HuH-7 (cell line): Measurements from ENCODE around the gene NAA80.
"Not testable (repeated sequence)": the region's sequence is repeated elsewhere in the genome, so short reads cannot be mapped to it uniquely, and the experiment has no call there.

ENCODE experiments used
- DNase-seq: peaks from one replicate; pipeline ENCODE4 v3.0.0; 2011; ENCODE audit warnings: low spot score

The NAA80 gene

GRCh38 chr3:50269977-50270413, 29.2 kb downstream of the NAA80 start:
- no peak for DNase-seq

- DNase-seq, result no peak
Measured at GRCh38 chr3:50269460-50269859, 29.7 kb downstream of the NAA80 start.

- peak; percentile 66 for DNase-seq
Measured at GRCh38 chr3:50268703-50269451, 30.3 kb downstream of the NAA80 start, which contains the start of gene SEMA3B. TSS of gene SEMA3B (plus strand) at chr3:50269147. CDS start at chr3:50269241, 94 bp downstream.

- DNase-seq, result no peak
Measured at GRCh38 chr3:50268276-50268675, 30.9 kb downstream of the NAA80 start.

GRCh38 chr3:50267280-50267913, 31.8 kb downstream of the NAA80 start:
- no peak for DNase-seq

- no peak for DNase-seq
Measured at GRCh38 chr3:50266836-50267235, 32.4 kb downstream of the NAA80 start.

- DNase-seq, result no peak
Measured at GRCh38 chr3:50266017-50266416, 33.2 kb downstream of the NAA80 start.

GRCh38 chr3:50265571-50265970, 33.6 kb downstream of the NAA80 start:
- no peak for DNase-seq

- DNase-seq, result no peak
Measured at GRCh38 chr3:50264964-50265485, 34.2 kb downstream of the NAA80 start.

- peak; percentile 86 for DNase-seq
Measured at GRCh38 chr3:50264383-50264963, 34.7 kb downstream of the NAA80 start.

- DNase-seq, result no peak
Measured at GRCh38 chr3:50263478-50264382, 35.5 kb downstream of the NAA80 start.

- no peak for DNase-seq
Measured at GRCh38 chr3:50262778-50263177, 36.4 kb downstream of the NAA80 start.

GRCh38 chr3:50262200-50262599, 37.0 kb downstream of the NAA80 start:
- not testable (repeated sequence) for DNase-seq

- no peak for DNase-seq
Measured at GRCh38 chr3:50261505-50261904, 37.7 kb downstream of the NAA80 start.

GRCh38 chr3:50260942-50261441, 38.2 kb downstream of the NAA80 start:
- DNase-seq, result no peak

- DNase-seq, result peak; percentile 94
Measured at GRCh38 chr3:50260027-50260941, 38.9 kb downstream of the NAA80 start.

GRCh38 chr3:50259432-50260026, 39.7 kb downstream of the NAA80 start:
- DNase-seq, result no peak

GRCh38 chr3:50258979-50259378, 40.2 kb downstream of the NAA80 start:
- DNase-seq, result no peak

- DNase-seq, result no peak
Measured at GRCh38 chr3:50258029-50258680, 41.0 kb downstream of the NAA80 start.
